HepG2 (cell line): Measurements from ENCODE around the gene NIFK. TPM values are rescaled to one million over a fixed set of nuclear protein-coding genes. Genes with fewer than 3 reads are reported as not detected.

Experiments
- CCAR2 ChIP-seq: fragments of 200-400 bp; formaldehyde crosslinking; optimal IDR thresholded peaks from 2 replicates; pipeline ENCODE3; 2018; ENCODE audit warnings: low read depth, mild to moderate bottlenecking, low read length, moderate library complexity
- HES4 ChIP-seq: sonication (generic); formaldehyde crosslinking; IDR thresholded peaks from 2 replicates; pipeline ENCODE4 v1.9.0; 2021; ENCODE audit warnings: mild to moderate bottlenecking, missing genetic modification reagents, borderline replicate concordance
- IRX3 ChIP-seq: sonication (generic); formaldehyde crosslinking; IDR thresholded peaks from 2 replicates; pipeline ENCODE4 v1.8.1; 2023; ENCODE audit warnings: mild to moderate bottlenecking, low read depth, missing genetic modification reagents, borderline replicate concordance
- KDM5B ChIP-seq: sonication (generic); formaldehyde crosslinking; IDR thresholded peaks from 2 replicates; pipeline ENCODE4 v1.4.0; 2020; ENCODE audit warnings: missing genetic modification reagents, mild to moderate bottlenecking, borderline replicate concordance
- SUZ12 ChIP-seq: fragments of 150-350 bp; IDR thresholded peaks from 2 replicates; pipeline ENCODE4 v1.6.1; 2014; ENCODE audit warnings: low read depth, low read length
- TAF15 ChIP-seq: fragments of 200-400 bp; formaldehyde crosslinking; IDR thresholded peaks from one replicate; pipeline ENCODE4 v1.6.1; 2018; ENCODE audit warnings: mild to moderate bottlenecking, low read depth, low read length; ENCODE audit not compliant: poor library complexity, severe bottlenecking
- ZNF274 ChIP-seq: sonication (generic); formaldehyde crosslinking; IDR thresholded peaks from 2 replicates; pipeline ENCODE4 v1.5.1; 2020; ENCODE audit warnings: mild to moderate bottlenecking, missing genetic modification reagents
- ZNF441 ChIP-seq: sonication (generic); formaldehyde crosslinking; IDR thresholded peaks from 2 replicates; pipeline ENCODE4 v1.7.0; 2021; ENCODE audit warnings: missing genetic modification reagents, borderline replicate concordance
- ZNF546 ChIP-seq: sonication (generic); formaldehyde crosslinking; conservative IDR thresholded peaks from 2 replicates; pipeline ENCODE4 v1.8.1; 2023; ENCODE audit warnings: mild to moderate bottlenecking, missing genetic modification reagents
- ZNF557 ChIP-seq: sonication (generic); formaldehyde crosslinking; IDR thresholded peaks from 2 replicates; pipeline ENCODE4 v1.4.0; 2020; ENCODE audit warnings: missing genetic modification reagents
- ZNF564 ChIP-seq: sonication (generic); formaldehyde crosslinking; IDR thresholded peaks from 2 replicates; pipeline ENCODE4 v1.8.1; 2023; ENCODE audit warnings: mild to moderate bottlenecking, missing genetic modification reagents
- polyA plus RNA-seq, 8 experiments: library from polyadenylated mRNA; depleted of rRNA in 3 of 8; stranded (reverse) in 7 of 8; unstranded in 1 of 8; fragments of >200 nt; fragmentation: Illumina TruSeq in 4 of 8; extraction: Trizol in 4 of 8; gene quantifications; 2 replicates each; pipeline versions ENCODE4 v1.2.1 to v1.2.3, GENCODE V29; 2011 to 2016; ENCODE audit warnings: low read depth in 4 of 8, missing spikeins in 1 of 8, mixed read lengths in 1 of 8; ENCODE audit not compliant: insufficient read depth in 1 of 8
- total RNA-seq, 5 experiments: library from RNA; depleted of rRNA; stranded (reverse); fragments of >200 nt; fragmentation: Illumina TruSeq; extraction: Trizol; gene quantifications; 2 replicates each; pipeline ENCODE4 v1.2.3, GENCODE V29; 2016; ENCODE audit warnings: low read depth in 1 of 5
- TF ChIP-seq, protein P1 (sequence below): sonication (generic); formaldehyde crosslinking; IDR thresholded peaks from 2 replicates; pipeline ENCODE4 v1.5.0; 2020; ENCODE audit warnings: mild to moderate bottlenecking, missing genetic modification reagents
- TF ChIP-seq, protein P2 (sequence below): sonication (generic); formaldehyde crosslinking; IDR thresholded peaks from 2 replicates; pipeline ENCODE4 v1.8.1; 2023; ENCODE audit warnings: mild to moderate bottlenecking, moderate library complexity, missing genetic modification reagents
- TF ChIP-seq, protein P3 (sequence below): sonication (generic); formaldehyde crosslinking; IDR thresholded peaks from 2 replicates; pipeline ENCODE4 v1.4.0; 2020; ENCODE audit warnings: missing genetic modification reagents
- TF ChIP-seq, protein P4 (sequence below): sonication (generic); formaldehyde crosslinking; IDR thresholded peaks from 2 replicates; pipeline ENCODE4 v1.4.0; 2020; ENCODE audit warnings: missing genetic modification reagents, mild to moderate bottlenecking, borderline replicate concordance
- TF ChIP-seq, protein P5 (sequence below): sonication (generic); formaldehyde crosslinking; IDR thresholded peaks from 2 replicates; pipeline ENCODE4 v1.8.1; 2023; ENCODE audit warnings: mild to moderate bottlenecking, inconsistent platforms, moderate library complexity, missing genetic modification reagents, borderline replicate concordance
- TF ChIP-seq, protein P6 (sequence below): sonication (generic); formaldehyde crosslinking; IDR thresholded peaks from 2 replicates; pipeline ENCODE4 v1.4.0; 2020; ENCODE audit warnings: missing genetic modification reagents

NIFK gene
- total and polyA plus RNA-seq, 2 of the 13 experiments (the other 11 are each of a cell fraction or from before 2014, with no cell fraction given), result 19.6 to 105 TPM

DNA sequence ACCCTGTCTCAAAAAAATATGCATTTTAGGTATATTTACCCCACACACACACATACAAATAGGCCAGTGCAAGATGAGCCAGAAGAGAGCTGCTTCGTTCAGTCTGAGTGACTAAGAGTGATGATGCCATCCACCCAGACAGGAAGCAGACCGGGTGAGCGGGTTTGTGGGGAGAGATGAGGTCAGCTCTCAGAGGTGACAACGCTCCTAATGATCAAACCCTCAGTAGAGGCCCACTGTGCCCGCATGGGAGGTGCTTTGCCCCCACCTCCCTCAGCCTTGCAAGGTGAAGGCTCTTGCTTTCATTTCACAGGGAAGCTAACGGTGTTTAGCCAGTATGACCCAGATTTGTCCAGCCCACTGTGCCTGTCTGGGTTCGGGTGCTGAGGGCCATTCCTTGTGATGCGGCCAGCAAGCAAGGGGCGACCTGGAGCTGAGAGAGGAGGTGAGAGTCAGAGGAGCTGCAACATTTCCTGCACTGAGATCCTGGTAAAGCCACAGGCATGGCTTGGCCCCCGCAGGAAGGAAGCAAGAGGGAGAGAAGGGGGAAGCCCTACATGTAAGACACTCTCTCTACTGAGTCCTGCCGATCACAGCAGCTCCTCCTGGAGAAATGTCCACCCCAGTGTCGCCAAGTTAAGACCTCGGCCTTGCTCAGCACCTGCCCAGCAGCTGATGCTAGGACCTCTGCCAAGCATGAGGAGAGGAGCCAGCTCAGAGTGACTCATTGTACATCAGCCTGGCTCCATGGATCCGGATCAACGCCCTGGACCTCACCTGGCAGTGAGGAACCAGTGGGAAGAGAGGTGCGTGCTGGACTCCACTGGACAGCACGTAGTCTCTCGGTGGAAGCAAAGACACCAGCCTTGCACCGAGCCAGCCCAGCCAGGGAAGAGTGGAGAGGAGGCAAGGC lies 37.0 kb downstream of the NIFK start (continued):
- TF ChIP-seq, protein P1, sequence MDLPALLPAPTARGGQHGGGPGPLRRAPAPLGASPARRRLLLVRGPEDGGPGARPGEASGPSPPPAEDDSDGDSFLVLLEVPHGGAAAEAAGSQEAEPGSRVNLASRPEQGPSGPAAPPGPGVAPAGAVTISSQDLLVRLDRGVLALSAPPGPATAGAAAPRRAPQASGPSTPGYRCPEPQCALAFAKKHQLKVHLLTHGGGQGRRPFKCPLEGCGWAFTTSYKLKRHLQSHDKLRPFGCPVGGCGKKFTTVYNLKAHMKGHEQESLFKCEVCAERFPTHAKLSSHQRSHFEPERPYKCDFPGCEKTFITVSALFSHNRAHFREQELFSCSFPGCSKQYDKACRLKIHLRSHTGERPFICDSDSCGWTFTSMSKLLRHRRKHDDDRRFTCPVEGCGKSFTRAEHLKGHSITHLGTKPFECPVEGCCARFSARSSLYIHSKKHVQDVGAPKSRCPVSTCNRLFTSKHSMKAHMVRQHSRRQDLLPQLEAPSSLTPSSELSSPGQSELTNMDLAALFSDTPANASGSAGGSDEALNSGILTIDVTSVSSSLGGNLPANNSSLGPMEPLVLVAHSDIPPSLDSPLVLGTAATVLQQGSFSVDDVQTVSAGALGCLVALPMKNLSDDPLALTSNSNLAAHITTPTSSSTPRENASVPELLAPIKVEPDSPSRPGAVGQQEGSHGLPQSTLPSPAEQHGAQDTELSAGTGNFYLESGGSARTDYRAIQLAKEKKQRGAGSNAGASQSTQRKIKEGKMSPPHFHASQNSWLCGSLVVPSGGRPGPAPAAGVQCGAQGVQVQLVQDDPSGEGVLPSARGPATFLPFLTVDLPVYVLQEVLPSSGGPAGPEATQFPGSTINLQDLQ (CRISPR knock-in tag), result no peak
- TF ChIP-seq IRX3 (CRISPR knock-in tag), result no peak
- TF ChIP-seq SUZ12, result no peak
- TF ChIP-seq CCAR2, result no peak
- TF ChIP-seq ZNF557 (CRISPR knock-in tag), result no peak
- TF ChIP-seq, protein P2, sequence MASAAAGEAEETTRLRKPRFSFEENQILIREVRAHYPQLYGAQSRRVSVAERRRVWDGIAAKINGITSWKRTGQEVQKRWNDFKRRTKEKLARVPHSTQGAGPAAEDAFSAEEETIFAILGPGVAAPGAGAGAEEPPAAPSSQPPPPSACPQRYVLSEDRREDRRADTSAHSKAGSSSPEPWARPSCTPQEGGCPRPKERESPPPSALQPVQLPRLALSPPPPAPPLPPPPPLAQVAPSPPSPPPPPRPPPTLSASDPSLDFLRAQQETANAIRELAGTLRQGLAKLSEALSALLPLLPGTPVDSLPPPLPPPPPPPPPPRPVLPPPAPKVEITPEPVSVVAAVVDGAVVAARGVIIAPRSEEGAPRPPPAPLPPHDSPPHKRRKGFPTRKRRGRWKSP, result no peak
- TF ChIP-seq, protein P3, sequence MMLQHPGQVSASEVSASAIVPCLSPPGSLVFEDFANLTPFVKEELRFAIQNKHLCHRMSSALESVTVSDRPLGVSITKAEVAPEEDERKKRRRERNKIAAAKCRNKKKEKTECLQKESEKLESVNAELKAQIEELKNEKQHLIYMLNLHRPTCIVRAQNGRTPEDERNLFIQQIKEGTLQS (CRISPR knock-in tag), result peak; percentile 71
- no peak for TF ChIP-seq HES4 (CRISPR knock-in tag)
- TF ChIP-seq KDM5B, result peak; percentile 18; the same call in 1 of the 2 replicates
- TF ChIP-seq ZNF564 (CRISPR knock-in tag), result no peak
- TF ChIP-seq, protein P4, sequence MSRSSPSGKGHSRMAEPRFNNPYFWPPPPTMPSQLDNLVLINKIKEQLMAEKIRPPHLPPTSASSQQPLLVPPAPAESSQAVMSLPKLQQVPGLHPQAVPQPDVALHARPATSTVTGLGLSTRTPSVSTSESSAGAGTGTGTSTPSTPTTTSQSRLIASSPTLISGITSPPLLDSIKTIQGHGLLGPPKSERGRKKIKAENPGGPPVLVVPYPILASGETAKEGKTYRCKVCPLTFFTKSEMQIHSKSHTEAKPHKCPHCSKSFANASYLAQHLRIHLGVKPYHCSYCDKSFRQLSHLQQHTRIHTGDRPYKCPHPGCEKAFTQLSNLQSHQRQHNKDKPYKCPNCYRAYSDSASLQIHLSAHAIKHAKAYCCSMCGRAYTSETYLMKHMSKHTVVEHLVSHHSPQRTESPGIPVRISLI, result no peak
- TF ChIP-seq ZNF546 (CRISPR knock-in tag), result 0 out of 2 replicates have a peak, but pooled peaks have one; percentile 31
- TF ChIP-seq, protein P5, sequence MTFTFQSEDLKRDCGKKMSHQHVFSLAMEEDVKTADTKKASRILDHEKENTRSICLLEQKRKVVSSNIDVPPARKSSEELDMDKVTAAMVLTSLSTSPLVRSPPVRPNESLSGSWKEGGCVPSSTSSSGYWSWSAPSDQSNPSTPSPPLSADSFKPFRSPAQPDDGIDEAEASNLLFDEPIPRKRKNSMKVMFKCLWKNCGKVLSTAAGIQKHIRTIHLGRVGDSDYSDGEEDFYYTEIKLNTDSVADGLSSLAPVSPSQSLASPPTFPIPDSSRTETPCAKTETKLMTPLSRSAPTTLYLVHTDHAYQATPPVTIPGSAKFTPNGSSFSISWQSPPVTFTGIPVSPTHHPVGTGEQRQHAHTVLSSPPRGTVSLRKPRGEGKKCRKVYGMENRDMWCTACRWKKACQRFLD (CRISPR knock-in tag), result no peak
- TF ChIP-seq, protein P6, sequence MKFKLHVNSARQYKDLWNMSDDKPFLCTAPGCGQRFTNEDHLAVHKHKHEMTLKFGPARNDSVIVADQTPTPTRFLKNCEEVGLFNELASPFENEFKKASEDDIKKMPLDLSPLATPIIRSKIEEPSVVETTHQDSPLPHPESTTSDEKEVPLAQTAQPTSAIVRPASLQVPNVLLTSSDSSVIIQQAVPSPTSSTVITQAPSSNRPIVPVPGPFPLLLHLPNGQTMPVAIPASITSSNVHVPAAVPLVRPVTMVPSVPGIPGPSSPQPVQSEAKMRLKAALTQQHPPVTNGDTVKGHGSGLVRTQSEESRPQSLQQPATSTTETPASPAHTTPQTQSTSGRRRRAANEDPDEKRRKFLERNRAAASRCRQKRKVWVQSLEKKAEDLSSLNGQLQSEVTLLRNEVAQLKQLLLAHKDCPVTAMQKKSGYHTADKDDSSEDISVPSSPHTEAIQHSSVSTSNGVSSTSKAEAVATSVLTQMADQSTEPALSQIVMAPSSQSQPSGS (CRISPR knock-in tag), result no peak
- TF ChIP-seq ZNF441, result peak; percentile 55; the same call in 1 of the 2 replicates
- TF ChIP-seq TAF15, result no peak
- 0 out of 2 replicates have a peak, but pooled peaks have one; percentile 20 for TF ChIP-seq ZNF274
